ENCODE data around the gene EIF2AK3. TPM values are rescaled to one million over a fixed set of nuclear protein-coding genes. Genes with fewer than 3 reads are reported as not detected.

The EIF2AK3 gene
- total RNA-seq, 1 donor from 2014 or later: 23.4 TPM

GRCh38 chr2:88538362-88538917, 88.8 kb downstream of the EIF2AK3 start:
- Histone ChIP-seq H3K9me3 (no peaks in the 10 kb centered on the region), H3K4me1 (no peaks in the 10 kb centered on the region), H3K4me3 (no peak overlapping the region), H3K27me3 (no peaks in the 10 kb centered on the region), H3K27ac (no peak overlapping the region), H3K36me3 (no peaks in the 10 kb centered on the region)
- no peak for TF ChIP-seq CTCF (IDR thresholded peaks at IDR 0.05)
- no peak for DNase-seq
- ATAC-seq: no peak
- intact Hi-C loops (cut with DNase I): no loop called here

DNA sequence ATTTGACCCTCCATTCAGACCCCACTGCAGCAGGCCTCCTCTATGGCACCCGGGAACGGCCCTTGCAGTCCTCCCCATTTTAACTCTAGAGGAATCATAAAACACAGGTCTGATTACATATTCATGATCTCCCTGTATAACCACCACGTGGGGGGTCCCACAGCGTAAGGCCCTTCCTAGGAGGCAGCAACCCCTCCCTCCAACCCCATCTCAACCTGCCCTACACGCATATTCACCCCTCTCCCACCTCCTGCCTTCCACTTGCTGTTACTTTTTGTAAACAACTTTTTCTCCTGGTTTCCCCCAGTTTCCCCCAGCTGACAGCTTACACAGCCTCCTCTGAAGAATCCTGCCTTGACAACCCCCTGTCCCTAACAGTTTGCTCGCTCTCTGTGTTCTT, 89.6 kb downstream of the EIF2AK3 start:
- DNase-seq (no peak), ATAC-seq (no peak)
- Histone ChIP-seq H3K9me3 (no peaks in the 10 kb centered on the region), H3K4me3 (no peak overlapping the region), H3K4me1 (no peaks in the 10 kb centered on the region), H3K27me3 (no peaks in the 10 kb centered on the region), H3K36me3 (no peaks in the 10 kb centered on the region), H3K27ac (no peak overlapping the region)
- TF ChIP-seq CTCF (IDR thresholded peaks at IDR 0.05): no peak
- intact Hi-C loops (cut with DNase I): no loop called here

GRCh38 chr2:88530081-88530480, 97.2 kb downstream of the EIF2AK3 start:
- Histone ChIP-seq H3K27me3 (no peaks in the 10 kb centered on the region), H3K4me3 (no peak overlapping the region), H3K4me1 (no peaks in the 10 kb centered on the region), H3K27ac (no peak overlapping the region), H3K36me3 (no peaks in the 10 kb centered on the region), H3K9me3 (no peaks in the 10 kb centered on the region)
- TF ChIP-seq CTCF (IDR thresholded peaks at IDR 0.05): no peak
- ATAC-seq: no peak
- intact Hi-C loops (cut with DNase I): no loop called here
- no peak for DNase-seq

DNA sequence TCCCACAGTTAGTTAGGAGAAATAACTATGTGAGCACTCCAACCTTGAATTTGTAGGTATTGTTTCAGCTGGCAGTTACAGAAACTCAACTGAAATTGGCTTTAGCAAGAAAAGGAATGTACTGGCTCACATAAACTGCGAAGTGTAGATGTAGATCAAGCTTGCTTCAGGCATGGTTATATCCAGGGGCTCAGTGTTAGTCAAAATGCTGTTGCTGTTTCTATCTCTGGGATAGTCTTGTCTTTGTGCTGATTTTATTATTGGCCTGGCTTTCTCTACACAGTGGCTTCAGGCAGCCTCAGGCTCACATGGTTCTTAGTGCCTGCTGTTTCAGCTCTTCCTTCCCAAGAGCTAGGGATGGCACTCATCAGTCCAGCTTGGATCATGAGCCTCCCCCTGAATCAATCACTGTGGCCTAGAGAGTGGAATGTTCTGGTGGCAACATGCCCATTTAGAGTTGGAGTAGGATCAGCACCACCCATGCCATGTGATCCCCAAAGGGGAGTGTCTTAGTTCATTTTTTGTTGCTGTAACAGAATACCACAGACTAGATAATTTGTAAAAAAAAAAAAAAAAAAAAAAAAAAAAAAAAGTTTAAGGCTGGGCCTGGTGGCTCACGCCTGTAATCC, 105.7 kb downstream of the EIF2AK3 start:
- H3K9me3 ChIP-seq: no peaks in the 10 kb centered on the region
- no peak for TF ChIP-seq CTCF (IDR thresholded peaks at IDR 0.05)
- intact Hi-C loops (cut with DNase I): no loop called here

GRCh38 chr2:88517759-88518201, 109.5 kb downstream of the EIF2AK3 start:
- H3K27me3 ChIP-seq: no peaks in the 10 kb centered on the region
- no peak overlapping the region for H3K27ac ChIP-seq
- no peaks in the 10 kb centered on the region for H3K4me1 ChIP-seq
- ATAC-seq: peak; percentile 39
- H3K9me3 ChIP-seq: no peaks in the 10 kb centered on the region
- no peaks in the 10 kb centered on the region for H3K36me3 ChIP-seq
- TF ChIP-seq CTCF (IDR thresholded peaks at IDR 0.05): no peak
- peak; percentile 22 for DNase-seq
- intact Hi-C loops (cut with DNase I): no loop called here
- no peak overlapping the region for H3K4me3 ChIP-seq

More for the DNA sequence above, 105.7 kb downstream of the EIF2AK3 start:
- Histone ChIP-seq H3K4me3 (no peak overlapping the region), H3K27me3 (no peaks in the 10 kb centered on the region), H3K36me3 (no peaks in the 10 kb centered on the region), H3K27ac (no peak overlapping the region), H3K4me1 (no peaks in the 10 kb centered on the region)
- no peak for DNase-seq
- ATAC-seq: no peak

Other genes starting within 250 kb of the EIF2AK3 start
- not detected for gene FOXI3, start 174.8 kb downstream of the EIF2AK3 start, total RNA-seq
- 17.5 TPM for gene RPIA, start 64.2 kb upstream of the EIF2AK3 start, total RNA-seq

All from upper lobe of right lung (tissue), 1 donor.